Heart left ventricle (tissue), 16 donors: ENCODE data around the gene MYD88. TPM values are rescaled to one million over a fixed set of nuclear protein-coding genes. Genes with fewer than 3 reads are reported as not detected.

ENCODE experiments used
- ATAC-seq, 4 donors: fragments of 200-7000 bp; cut with Tn5 transposase; one replicate each; pipeline ENCODE4 v1.9.1; 2020 to 2022; ENCODE audit warnings: moderate library complexity in 4 of 4, mild to moderate bottlenecking in 3 of 4, moderate number of reproducible peaks in 1 of 4
- DNase-seq, 5 donors: peaks; one replicate each; pipeline ENCODE4 v3.0.0-alpha.2; 2020
- H3K27ac ChIP-seq, 12 donors: fragments of 200-600 bp; sonication (generic) in 4 of 12; one replicate each; pipeline versions ENCODE4 v1.5.0 to v1.8.0; 2016 to 2022; ENCODE audit warnings: mild to moderate bottlenecking in 2 of 12
- H3K27me3 ChIP-seq, 9 donors: fragments of 200-600 bp; sonication (generic) in 2 of 9; one replicate each; pipeline versions ENCODE4 v1.5.1 to v1.8.0; 2016 to 2022; ENCODE audit warnings: mild to moderate bottlenecking in 3 of 9
- H3K36me3 ChIP-seq, 9 donors: fragments of 200-600 bp; sonication (generic) in 2 of 9; one replicate each; pipeline versions ENCODE4 v1.5.0 to v1.8.0; 2018 to 2022; ENCODE audit warnings: mild to moderate bottlenecking in 2 of 9
- H3K4me1 ChIP-seq, 12 donors: fragments of 200-600 bp; sonication (generic) in 4 of 12; one replicate each; pipeline versions ENCODE4 v1.5.0 to v1.8.0; 2016 to 2022; ENCODE audit warnings: mild to moderate bottlenecking in 3 of 12
- H3K4me3 ChIP-seq, 12 donors: fragments of 200-600 bp; sonication (generic) in 4 of 12; one replicate each; pipeline versions ENCODE4 v1.5.0 to v1.8.0; 2017 to 2022; ENCODE audit warnings: mild to moderate bottlenecking in 9 of 12, moderate library complexity in 4 of 12
- H3K9me3 ChIP-seq, 12 donors: fragments of 200-600 bp; sonication (generic) in 4 of 12; one replicate each; pipeline versions ENCODE4 v1.5.0 to v1.8.0; 2016 to 2022; ENCODE audit warnings: mild to moderate bottlenecking in 1 of 12
- POLR2A ChIP-seq, 2 donors: fragments of 450-650 bp; IDR thresholded peaks; one replicate each; pipeline ENCODE4 v1.6.1; 2017; ENCODE audit warnings: antibody characterized with exemption in 2 of 2, mild to moderate bottlenecking in 2 of 2, moderate library complexity in 2 of 2
- WGBS, 4 donors: extraction: QIAGEN DNeasy Blood & Tissue Kit in 2 of 4; methylation state at CpG; one replicate each; pipeline versions ENCODE4 v1.1.5 to v1.1.7; 2013 to 2018; 5-methylcytosine and 5-hydroxymethylcytosine counted together
- intact Hi-C, 10 donors: fragments of 100-400 bp; cut with DNase I; formaldehyde crosslinking; loops; one replicate each; pipeline versions ENCODE4 v1.11.1 to v1.14.2; 2022
- polyA plus RNA-seq, 2 donors: library from polyadenylated mRNA; stranded (reverse); fragments of 200-250 nt; gene quantifications; one replicate each; pipeline ENCODE4 v1.2.3, GENCODE V29; 2013
- total RNA-seq, 9 donors: library from RNA; depleted of rRNA in 2 of 9; stranded (reverse); fragments of >200 nt in 2 of 9; fragmentation: NEBNext Ultra II Directional in 3 of 9; extraction: Animal tissue kit (Norgen Biotek cat#: 25700) in 3 of 9; gene quantifications; one replicate each; pipeline versions ENCODE4 v1.1.0 to v1.2.4, GENCODE V29; 2016 to 2023
- TF ChIP-seq, protein P1 (sequence below), 12 donors: fragments of 200-600 bp; sonication (generic) in 4 of 12; IDR thresholded peaks; one replicate each; pipeline versions ENCODE4 v1.5.0 to v1.8.0; 2018 to 2022; ENCODE audit warnings: antibody characterized with exemption in 12 of 12, mild to moderate bottlenecking in 5 of 12
- donor health status: ischemic (EF 13 %, LVEDD 7.1; RV severe dilation, severe dysfunction).
- donor health status: healthy with polysubstance abuse.
- donor health status: DM: no; HTN: yes; CAD: no.
- donor health status: DM: no; HTN: no; CAD: no.
- donor health status: ischemic (EF 25% LVEDD 6.9; RV normal size, moderate dysfunction).
- donor health status: ischemic (EF 25% LVEDD 5.7; RV mildly dilated, moderate dysfunction).
- donor health status: healthy.
- donor health status: DM: yes; HTN: yes; CAD: no.
- donor health status: ischemic (EF 35%, LVEDD 5.7; RV mildly dilated, moderate dysfunction).
- donor health status: nonischemic (EF 11% LVEDD 7.7; RV severe dilation, severe dysfunction).
- donor health status: DM: yes; HTN: yes; CAD: no.
- donor health status: PGD.
- donor health status: ischemic (EF 29% LVEDD 5.4; RV normal size, mild dysfunction).
- donor health status: nonischemic (EF 23%, LVEDD 6.1; RV moderate dilation, normal function).

Gene MYD88
- total and polyA plus RNA-seq, 11 donors, result 3.7 to 47.2 (median 8.2) TPM

- Histone ChIP-seq H3K4me3 (no peak overlapping the region), H3K27me3 (peaks cover 0 to 4% (median 0%) of the 10 kb centered on the region in 9 donors), H3K36me3 (no peaks in the 10 kb centered on the region), H3K9me3 (no peaks in the 10 kb centered on the region), H3K27ac (no peak overlapping the region), H3K4me1 (peaks cover 0 to 8% (median 0%) of the 10 kb centered on the region in 12 donors)
- 89 to 96% (median 91%) methylated on average over 9 of the region's 9 CpGs for WGBS, 4 donors
- ATAC-seq (no peak), DNase-seq (no peak)
- intact Hi-C loops, result no loop called here
- TF ChIP-seq, protein P1, sequence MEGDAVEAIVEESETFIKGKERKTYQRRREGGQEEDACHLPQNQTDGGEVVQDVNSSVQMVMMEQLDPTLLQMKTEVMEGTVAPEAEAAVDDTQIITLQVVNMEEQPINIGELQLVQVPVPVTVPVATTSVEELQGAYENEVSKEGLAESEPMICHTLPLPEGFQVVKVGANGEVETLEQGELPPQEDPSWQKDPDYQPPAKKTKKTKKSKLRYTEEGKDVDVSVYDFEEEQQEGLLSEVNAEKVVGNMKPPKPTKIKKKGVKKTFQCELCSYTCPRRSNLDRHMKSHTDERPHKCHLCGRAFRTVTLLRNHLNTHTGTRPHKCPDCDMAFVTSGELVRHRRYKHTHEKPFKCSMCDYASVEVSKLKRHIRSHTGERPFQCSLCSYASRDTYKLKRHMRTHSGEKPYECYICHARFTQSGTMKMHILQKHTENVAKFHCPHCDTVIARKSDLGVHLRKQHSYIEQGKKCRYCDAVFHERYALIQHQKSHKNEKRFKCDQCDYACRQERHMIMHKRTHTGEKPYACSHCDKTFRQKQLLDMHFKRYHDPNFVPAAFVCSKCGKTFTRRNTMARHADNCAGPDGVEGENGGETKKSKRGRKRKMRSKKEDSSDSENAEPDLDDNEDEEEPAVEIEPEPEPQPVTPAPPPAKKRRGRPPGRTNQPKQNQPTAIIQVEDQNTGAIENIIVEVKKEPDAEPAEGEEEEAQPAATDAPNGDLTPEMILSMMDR (IDR thresholded peaks at IDR 0.05), result no peak
- TF ChIP-seq POLR2A (IDR thresholded peaks at IDR 0.05), result no peak
Measured at GRCh38 chr3:38098376-38098723, 40.1 kb upstream of the MYD88 start.

- DNase-seq, result no peak
- peaks cover 0 to 8% (median 0%) of the 10 kb centered on the region in 12 donors for H3K4me1 ChIP-seq
- ATAC-seq, result no peak
- no peak for TF ChIP-seq POLR2A (IDR thresholded peaks at IDR 0.05)
- TF ChIP-seq, protein P1 (IDR thresholded peaks at IDR 0.05), result no peak
- H3K9me3 ChIP-seq, result peaks cover 0 to 6% (median 0%) of the 10 kb centered on the region in 12 donors
- intact Hi-C loops, result no loop called here
- H3K36me3 ChIP-seq, result no peaks in the 10 kb centered on the region
- 21 to 31% (median 27%) methylated on average over 4 to 5 of the region's 5 CpGs for WGBS, 4 donors
- H3K27ac ChIP-seq, result no peak overlapping the region
- H3K27me3 ChIP-seq, result peaks cover 0 to 4% (median 0%) of the 10 kb centered on the region in 9 donors
- no peak overlapping the region for H3K4me3 ChIP-seq
Measured at GRCh38 chr3:38099518-38099917, 38.9 kb upstream of the MYD88 start.

- Histone ChIP-seq H3K27me3 (peaks cover 0 to 4% (median 0%) of the 10 kb centered on the region in 9 donors), H3K4me1 (peaks cover 0 to 8% (median 0%) of the 10 kb centered on the region in 12 donors), H3K27ac (no peak overlapping the region), H3K9me3 (peaks cover 0 to 16% (median under 1%) of the 10 kb centered on the region in 12 donors), H3K4me3 (no peak overlapping the region), H3K36me3 (no peaks in the 10 kb centered on the region)
- intact Hi-C loops, result no loop called here
- no peak for ATAC-seq
- DNase-seq, result no peak
- 77 to 92% (median 82%) methylated on average over 3 of the region's 3 CpGs for WGBS, 4 donors
- no peak for TF ChIP-seq POLR2A (IDR thresholded peaks at IDR 0.05)
- TF ChIP-seq, protein P1 (IDR thresholded peaks at IDR 0.05), result no peak
Measured at GRCh38 chr3:38100498-38100897, 38.0 kb upstream of the MYD88 start.

DNA sequence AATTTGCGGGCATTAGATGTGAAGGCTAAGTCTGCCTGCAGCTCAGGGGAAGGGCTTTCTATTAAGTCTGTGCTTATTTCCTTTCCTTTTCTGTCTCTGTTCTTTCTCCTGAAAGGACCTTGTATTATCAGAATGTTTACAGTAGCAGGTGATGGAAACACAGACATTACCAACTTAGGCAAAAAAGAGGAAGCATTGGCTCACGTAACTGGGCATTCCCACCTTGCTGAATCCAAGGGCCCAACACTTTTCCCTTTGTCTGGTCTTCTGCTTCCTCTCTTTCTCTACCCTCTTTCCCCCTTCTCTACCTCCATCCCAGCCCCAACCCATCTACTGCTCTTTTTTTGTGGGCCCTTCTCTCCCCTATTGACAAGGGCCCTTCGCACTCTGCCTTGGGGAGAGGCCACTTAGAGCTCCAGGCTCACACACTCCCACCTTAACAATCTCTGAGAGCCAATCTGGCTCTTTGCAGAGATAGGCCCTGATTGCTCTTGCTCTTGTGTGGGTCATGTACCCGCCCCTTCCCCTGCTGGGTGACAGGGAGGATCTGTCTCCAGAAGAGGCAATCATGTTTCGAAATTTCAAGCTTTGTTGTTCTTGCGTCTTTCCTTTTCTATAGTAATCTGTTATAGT is 36.5 kb upstream of the MYD88 start:
- intact Hi-C loops, result no loop called here
- 81 to 91% (median 84%) methylated on average over 6 of the region's 6 CpGs for WGBS, 4 donors

More for the DNA sequence above, 36.5 kb upstream of the MYD88 start:
- no peaks in the 10 kb centered on the region for H3K36me3 ChIP-seq
- no peak for DNase-seq
- no peak for TF ChIP-seq POLR2A (IDR thresholded peaks at IDR 0.05)
- TF ChIP-seq, protein P1 (IDR thresholded peaks at IDR 0.05), result no peak
- H3K9me3 ChIP-seq, result peaks cover 0 to 20% (median 2%) of the 10 kb centered on the region in 12 donors
- H3K27ac ChIP-seq, result no peak overlapping the region
- no peak for ATAC-seq
- H3K4me1 ChIP-seq, result peaks cover 0 to 8% (median 0%) of the 10 kb centered on the region in 12 donors
- peaks cover 0 to 6% (median 0%) of the 10 kb centered on the region in 9 donors for H3K27me3 ChIP-seq
- no peak overlapping the region for H3K4me3 ChIP-seq
